Liver (tissue), 9 donors: ENCODE results near the gene UPF1. TPM values are rescaled to one million over a fixed set of nuclear protein-coding genes. Genes with fewer than 3 reads are reported as not detected.

Experiments
- DNase-seq: peaks from one replicate; pipeline ENCODE4 v3.0.0-alpha.2; 2017; ENCODE audit warnings: low spot score
- H3K27ac ChIP-seq, 2 donors: one replicate each; pipeline ENCODE4 v1.7.0; 2013; ENCODE audit warnings: inconsistent platforms in 2 of 2, low read length in 2 of 2, control low read depth in 1 of 2, low read depth in 1 of 2, mild to moderate bottlenecking in 1 of 2
- H3K27me3 ChIP-seq, 4 donors: one replicate each; pipeline versions ENCODE4 v1.6.1 to v1.7.0; 2013; ENCODE audit warnings: low read length in 3 of 4, inconsistent platforms in 1 of 4, mild to moderate bottlenecking in 1 of 4, moderate library complexity in 1 of 4; ENCODE audit not compliant: control insufficient read depth in 4 of 4, insufficient read depth in 4 of 4
- H3K36me3 ChIP-seq, 4 donors: one replicate each; pipeline versions ENCODE4 v1.6.1 to v1.7.0; 2013; ENCODE audit warnings: low read length in 3 of 4, mild to moderate bottlenecking in 3 of 4, low read depth in 1 of 4, moderate library complexity in 1 of 4; ENCODE audit not compliant: control insufficient read depth in 4 of 4, insufficient read depth in 3 of 4
- H3K4me1 ChIP-seq, 4 donors: one replicate each; pipeline versions ENCODE4 v1.6.1 to v1.7.0; 2013; ENCODE audit warnings: low read length in 3 of 4, mild to moderate bottlenecking in 3 of 4, moderate library complexity in 1 of 4; ENCODE audit not compliant: control insufficient read depth in 4 of 4, insufficient read depth in 4 of 4
- H3K4me3 ChIP-seq, 3 donors: one replicate each; pipeline versions ENCODE4 v1.6.1 to v1.7.0; 2013; ENCODE audit warnings: low read length in 3 of 3, control low read depth in 1 of 3, low read depth in 1 of 3, mild to moderate bottlenecking in 1 of 3
- H3K9ac ChIP-seq, 2 donors: one replicate each; pipeline ENCODE4 v1.7.0; 2013; ENCODE audit warnings: low read length in 2 of 2, mild to moderate bottlenecking in 2 of 2, moderate library complexity in 2 of 2, control low read depth in 1 of 2, low read depth in 1 of 2
- H3K9me3 ChIP-seq, 4 donors: one replicate each; pipeline versions ENCODE4 v1.6.1 to v1.7.0; 2013; ENCODE audit warnings: low read length in 3 of 4; ENCODE audit not compliant: control insufficient read depth in 4 of 4
- CTCF ChIP-seq: fragments of 150-350 bp; IDR thresholded peaks from 2 replicates; pipeline ENCODE4 v1.5.1; 2017; ENCODE audit warnings: improper control_type of control experiment, low read depth, low read length; ENCODE audit not compliant: missing input control
- EGR1 ChIP-seq, 2 donors: IDR thresholded peaks; 2 replicates each; pipeline ENCODE4 v1.6.1; 2016 to 2018; ENCODE audit warnings: antibody characterized with exemption in 2 of 2, low read depth in 2 of 2
- FOXA1 ChIP-seq: IDR thresholded peaks from 2 replicates; pipeline ENCODE4 v1.6.1; 2016; ENCODE audit warnings: antibody characterized with exemption
- FOXA2 ChIP-seq: IDR thresholded peaks from 2 replicates; pipeline ENCODE4 v1.6.1; 2016; ENCODE audit warnings: antibody characterized with exemption
- GABPA ChIP-seq, 2 donors: IDR thresholded peaks in 1 of 2; conservative IDR thresholded peaks in 1 of 2; 2 replicates each; pipeline ENCODE4 v1.6.1; 2016; ENCODE audit warnings: antibody characterized with exemption in 2 of 2, mild to moderate bottlenecking in 1 of 2, moderate library complexity in 1 of 2
- HNF4A ChIP-seq, 2 donors: conservative IDR thresholded peaks; 2 replicates each; pipeline ENCODE4 v1.6.1; 2016; ENCODE audit warnings: antibody characterized with exemption in 2 of 2, mild to moderate bottlenecking in 2 of 2
- HNF4G ChIP-seq: IDR thresholded peaks from 2 replicates; pipeline ENCODE4 v1.6.1; 2016; ENCODE audit warnings: antibody characterized with exemption
- JUND ChIP-seq, 2 donors: IDR thresholded peaks; 2 replicates each; pipeline ENCODE4 v1.6.1; 2016; ENCODE audit warnings: antibody characterized with exemption in 2 of 2
- NR2F2 ChIP-seq: IDR thresholded peaks from 2 replicates; pipeline ENCODE4 v1.6.1; 2016; ENCODE audit warnings: antibody characterized with exemption
- RAD21 ChIP-seq, 2 donors: IDR thresholded peaks; 2 replicates each; pipeline ENCODE4 v1.6.1; 2016; ENCODE audit warnings: antibody characterized with exemption in 2 of 2, mild to moderate bottlenecking in 2 of 2
- RXRA ChIP-seq, 2 donors: IDR thresholded peaks; 2 replicates each; pipeline ENCODE4 v1.6.1; 2017 to 2018; ENCODE audit warnings: antibody characterized with exemption in 2 of 2, mild to moderate bottlenecking in 1 of 2
- SP1 ChIP-seq: IDR thresholded peaks from 2 replicates; pipeline ENCODE4 v1.6.1; 2018; ENCODE audit warnings: antibody characterized with exemption, mild to moderate bottlenecking
- TAF1 ChIP-seq: conservative IDR thresholded peaks from 2 replicates; pipeline ENCODE4 v1.6.1; 2016; ENCODE audit warnings: antibody characterized with exemption, mild to moderate bottlenecking
- YY1 ChIP-seq: IDR thresholded peaks from 2 replicates; pipeline ENCODE4 v1.6.1; 2016; ENCODE audit warnings: antibody characterized with exemption, mild to moderate bottlenecking
- ZBTB33 ChIP-seq: IDR thresholded peaks from 2 replicates; pipeline ENCODE4 v1.6.1; 2016; ENCODE audit warnings: antibody characterized with exemption
- WGBS: extraction: QIAGEN DNeasy Blood & Tissue Kit; methylation state at CpG from one replicate; pipeline ENCODE4 v1.1.7; 2013; 5-methylcytosine and 5-hydroxymethylcytosine counted together
- polyA plus RNA-seq, 2 donors: library from polyadenylated mRNA; stranded (reverse) in 1 of 2; unstranded in 1 of 2; fragments of 200-250 nt in 1 of 2; fragments of >200 nt in 1 of 2; fragmentation: Nextera tagmentation in 1 of 2; extraction: Ambion mirVana in 1 of 2; gene quantifications; one replicate each; pipeline versions ENCODE4 v1.2.1 to v1.2.3, GENCODE V29; 2013 to 2015
- total RNA-seq, 2 donors: library from RNA; depleted of rRNA; stranded (reverse); fragments of >200 nt; gene quantifications; one replicate each; pipeline ENCODE4 v1.2.3, GENCODE V29; 2014
- donor health status: healthy.
- donor health status: healthy.
- donor health status: healthy.
- donor health status: healthy.
- donor health status: healthy.

UPF1 gene
- total and polyA plus RNA-seq, 4 donors = 5.7 to 51.0 (median 35.2) TPM

DNA sequence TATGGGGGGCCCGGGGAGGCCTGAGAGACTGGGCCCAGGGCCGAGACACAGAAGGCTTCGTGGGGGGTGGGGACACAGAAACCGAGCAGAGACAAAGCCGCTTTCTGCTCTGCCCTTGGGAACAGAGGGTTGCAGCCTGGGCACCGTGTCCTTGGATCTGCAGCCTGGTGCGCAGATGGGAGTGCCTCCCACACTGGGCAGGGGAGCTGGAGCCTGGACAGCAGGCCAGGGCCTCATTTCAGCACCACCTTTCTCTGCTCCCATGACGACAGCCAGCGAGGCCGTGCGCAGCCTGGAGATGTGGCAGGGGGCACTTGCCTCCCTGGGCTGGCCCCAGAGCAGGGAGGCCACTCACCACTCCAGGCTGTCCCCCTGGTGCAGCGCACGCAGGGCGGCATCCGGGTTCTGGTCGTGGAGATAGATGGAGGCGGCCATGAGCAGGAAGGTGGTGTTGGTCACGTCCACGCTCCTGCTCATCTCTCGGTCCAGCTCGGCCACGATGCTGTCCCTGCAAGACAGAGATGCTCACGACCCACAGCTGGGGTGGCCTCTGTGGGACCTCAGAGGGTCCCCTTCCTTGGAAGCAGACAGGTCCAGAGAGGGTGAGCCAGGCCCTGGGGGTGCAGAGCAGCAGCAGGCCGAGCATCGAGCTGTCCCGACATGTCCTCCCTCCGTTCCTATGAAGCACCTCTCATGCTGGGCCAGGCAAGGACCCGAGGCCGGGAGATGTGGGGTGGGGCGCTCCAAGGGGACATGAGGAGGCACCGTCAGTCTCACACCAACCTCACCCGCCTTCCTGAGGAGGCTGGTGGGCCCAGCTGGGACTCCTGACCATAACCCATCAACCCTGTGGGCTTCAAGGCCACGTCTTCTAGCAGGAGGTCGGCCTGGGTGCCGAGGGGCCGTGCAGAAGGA is 75.1 kb downstream of the UPF1 start:
- TF ChIP-seq RAD21 (IDR thresholded peaks at IDR 0.05) (no peak), SP1 (no peak), YY1 (no peak), NR2F2 (no peak), TAF1 (no peak)
- DNase-seq = no peak

DNA sequence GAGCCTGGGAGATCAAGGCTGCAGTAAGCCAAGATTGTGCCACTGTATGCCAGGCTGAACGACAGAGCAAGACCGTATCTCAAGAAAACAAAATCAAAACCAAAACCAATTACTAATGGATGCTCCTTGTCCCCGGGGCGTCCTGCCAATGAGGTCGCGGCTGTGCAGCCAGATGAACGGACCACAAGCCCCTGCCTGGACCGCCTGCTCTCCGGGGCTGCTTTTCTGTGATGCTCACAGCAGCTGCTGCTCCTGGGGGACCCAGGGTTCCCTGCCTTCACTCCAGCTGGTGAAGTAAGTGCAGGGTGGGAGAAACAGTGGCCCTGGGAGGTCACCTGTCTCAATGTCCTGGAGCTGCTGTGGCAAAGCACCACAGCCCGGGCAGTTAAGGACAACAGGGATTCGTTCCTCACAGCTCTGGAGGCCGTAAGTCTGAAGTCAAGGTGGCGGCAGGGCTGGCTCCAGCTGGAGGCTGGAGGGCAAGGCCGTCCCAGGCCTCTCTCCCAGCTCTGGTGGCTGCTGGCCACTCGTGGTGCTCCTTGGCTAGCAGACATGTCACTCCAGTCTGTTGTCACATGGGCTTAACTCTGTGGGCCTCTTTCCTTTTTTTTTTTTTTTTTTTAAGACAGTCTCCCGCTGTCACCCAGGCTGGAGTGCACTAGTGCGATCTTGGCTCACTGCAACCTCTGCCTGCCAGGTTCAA is 77.3 kb downstream of the UPF1 start:
- Histone ChIP-seq H3K4me3 (no peak overlapping the region), H3K36me3 (peaks cover 4 to 55% (median 19%) of the 10 kb centered on the region in 4 donors), H3K9ac (no peak overlapping the region), H3K27me3 (no peaks in the 10 kb centered on the region), H3K27ac (no peak overlapping the region), H3K9me3 (no peaks in the 10 kb centered on the region), H3K4me1 (no peaks in the 10 kb centered on the region)
- 92% methylated on average over 17 of the region's 17 CpGs for WGBS
- no peak for TF ChIP-seq CTCF
- no peak for TF ChIP-seq EGR1 (IDR thresholded peaks at IDR 0.05; ENCODE audit: low read depth in 2 of 2)
- no peak for TF ChIP-seq YY1
- TF ChIP-seq GABPA (IDR thresholded peaks at IDR 0.05 in 1 of 2, conservative IDR thresholded peaks at IDR 0.05 in 1 of 2) = no peak
- TF ChIP-seq FOXA2 = no peak
- no peak for TF ChIP-seq ZBTB33
- no peak for TF ChIP-seq RXRA (IDR thresholded peaks at IDR 0.05)
- TF ChIP-seq HNF4A (conservative IDR thresholded peaks at IDR 0.05) = no peak
- no peak for TF ChIP-seq SP1
- TF ChIP-seq FOXA1 = no peak
- TF ChIP-seq HNF4G = no peak
- TF ChIP-seq JUND (IDR thresholded peaks at IDR 0.05) = no peak
- no peak for TF ChIP-seq RAD21 (IDR thresholded peaks at IDR 0.05)
- TF ChIP-seq NR2F2 = no peak
- DNase-seq = no peak

More for the DNA sequence above, 75.1 kb downstream of the UPF1 start:
- no peak overlapping the region for H3K9ac ChIP-seq
- H3K4me1 ChIP-seq = no peaks in the 10 kb centered on the region
- peaks cover 4 to 61% (median 18%) of the 10 kb centered on the region in 4 donors for H3K36me3 ChIP-seq
- 95% methylated on average over 36 of the region's 36 CpGs for WGBS
- H3K27ac ChIP-seq = no peak overlapping the region
- no peaks in the 10 kb centered on the region for H3K9me3 ChIP-seq
- H3K27me3 ChIP-seq = no peaks in the 10 kb centered on the region
- H3K4me3 ChIP-seq = no peak overlapping the region
